Fibroblast of skin of left biceps (primary cell): ENCODE results near the gene MRPL21.
"Not testable (repeated sequence)": the region's sequence is repeated elsewhere in the genome, so short reads cannot be mapped to it uniquely, and the experiment has no call there.

Experiments used
- DNase-seq, 2 experiments: peaks; one replicate each; pipeline ENCODE4 v3.0.0-alpha.2; 2013; ENCODE audit warnings: low read depth in 2 of 2

Gene MRPL21

DNA sequence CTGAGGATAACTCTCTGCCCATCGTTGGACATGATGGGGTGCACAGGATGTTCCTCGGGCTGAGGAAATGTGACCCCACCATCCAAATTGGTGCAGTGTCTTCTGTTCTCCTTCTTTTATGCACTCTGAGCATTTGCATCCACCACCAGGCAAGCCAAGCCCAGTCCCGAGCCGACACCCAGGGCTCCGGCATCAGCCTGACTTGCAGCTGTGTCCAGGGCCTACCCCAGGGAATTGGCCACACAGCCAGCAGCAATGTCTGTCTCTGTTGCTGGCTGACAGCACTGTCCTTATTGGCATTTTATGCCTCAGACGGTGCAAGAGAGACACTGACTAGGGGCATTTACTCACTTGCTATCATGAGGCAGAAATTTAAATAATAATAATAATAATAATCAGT, 36.6 kb downstream of the MRPL21 start:
- no peak for DNase-seq

DNA sequence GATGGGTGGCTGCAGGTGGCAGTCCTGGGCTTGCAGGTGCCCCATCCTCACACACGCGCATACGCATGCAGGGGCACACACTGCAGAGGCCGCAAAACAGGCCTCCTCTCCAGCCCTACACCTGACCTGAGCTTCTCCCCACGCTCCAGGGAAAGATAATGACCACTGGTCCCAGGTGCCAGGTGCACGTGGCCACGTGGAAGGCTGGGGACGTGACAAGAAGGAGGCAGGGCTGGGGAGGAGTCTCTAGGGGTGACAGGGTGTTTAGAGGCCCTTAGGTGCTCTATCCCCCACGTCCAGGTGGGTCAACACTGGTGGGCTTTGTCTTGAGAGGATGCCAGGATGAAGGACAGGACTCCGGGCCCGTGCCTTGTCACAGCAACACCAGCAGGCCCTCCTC, 38.4 kb downstream of the MRPL21 start:
- no peak for DNase-seq

DNA sequence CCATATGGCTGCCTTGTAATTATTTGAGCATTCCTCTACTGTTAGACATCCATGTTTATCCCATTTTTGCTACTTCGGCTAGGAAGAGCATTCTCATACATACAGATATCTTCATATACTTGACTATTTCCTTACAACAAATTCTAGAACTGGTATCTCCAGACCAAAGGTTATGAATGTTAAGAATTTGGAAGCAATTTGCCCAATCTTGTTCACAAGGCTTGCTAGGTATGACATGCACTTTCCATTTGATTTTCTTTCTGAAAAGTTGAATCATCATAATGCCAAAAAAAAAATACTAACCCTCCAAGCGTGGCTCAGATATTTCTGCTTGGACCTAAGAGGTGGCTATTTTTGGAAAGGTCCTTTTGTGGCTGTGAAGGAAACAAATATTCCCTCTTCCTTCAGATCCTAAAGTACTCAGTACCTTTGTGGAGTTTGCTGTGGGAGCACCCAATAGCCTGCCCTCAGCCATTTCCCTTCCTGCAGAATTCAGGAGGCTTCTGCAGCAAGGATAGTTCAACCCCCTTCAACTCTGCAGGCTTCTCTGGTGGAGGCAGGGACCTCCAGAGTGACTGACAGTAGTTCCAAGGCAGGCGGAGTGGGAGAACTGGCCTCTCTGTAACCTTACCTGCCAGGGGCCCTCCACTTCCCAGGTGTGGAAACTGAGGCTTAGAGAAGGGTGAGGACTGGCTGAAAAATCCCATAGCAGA, 39.9 kb downstream of the MRPL21 start:
- DNase-seq, result no peak

GRCh38 chr11:68862421-68862820, 41.2 kb downstream of the MRPL21 start:
- no peak for DNase-seq

DNA sequence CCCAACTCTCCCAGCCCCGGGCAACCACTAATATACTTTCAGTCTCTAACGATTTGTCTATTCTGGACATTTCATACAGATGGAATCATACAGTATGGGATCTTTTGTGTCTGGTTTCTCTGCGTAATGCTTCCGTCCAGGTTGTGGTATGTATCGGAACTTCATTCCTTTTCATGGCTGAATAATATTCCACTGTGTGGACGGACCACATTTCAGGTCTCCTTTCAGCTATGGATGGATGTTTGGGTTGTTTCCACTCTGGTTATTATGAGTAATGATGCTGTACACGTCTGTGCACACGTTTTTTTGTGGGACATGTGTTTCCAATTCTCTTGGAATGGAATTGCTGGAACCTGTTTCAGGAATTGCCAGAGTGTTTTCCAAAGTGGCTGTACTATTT, 44.5 kb downstream of the MRPL21 start:
- DNase-seq, result no peak

DNA sequence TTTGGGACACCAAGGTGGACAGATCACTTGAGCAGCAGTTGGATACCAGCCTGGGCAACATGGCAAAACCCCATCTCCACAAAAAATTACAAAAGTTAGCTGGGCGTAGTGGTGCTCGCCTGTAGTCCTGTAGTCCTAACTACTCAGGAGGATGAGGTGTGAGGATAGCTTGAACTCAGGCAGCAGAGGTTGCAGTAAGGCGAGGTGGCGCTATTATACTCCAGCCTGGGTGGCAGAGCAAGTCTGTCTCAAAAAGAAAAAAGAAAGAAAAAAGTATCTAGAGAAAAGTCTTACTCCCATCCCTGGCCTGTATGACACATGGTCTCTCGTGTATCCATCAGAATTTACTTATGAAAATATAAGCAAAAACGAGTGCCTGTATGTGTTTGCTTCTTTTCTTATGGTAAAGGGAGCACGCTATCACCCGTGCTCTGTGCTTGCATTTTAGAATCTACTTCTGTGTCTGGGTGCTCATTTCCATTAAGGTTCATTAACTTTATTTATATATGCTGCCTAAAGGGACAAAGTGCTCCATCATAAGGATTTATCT, 46.5 kb downstream of the MRPL21 start:
- no peak for DNase-seq

GRCh38 chr11:68856425-68857030, 47.1 kb downstream of the MRPL21 start:
- DNase-seq, result not testable (repeated sequence)

DNA sequence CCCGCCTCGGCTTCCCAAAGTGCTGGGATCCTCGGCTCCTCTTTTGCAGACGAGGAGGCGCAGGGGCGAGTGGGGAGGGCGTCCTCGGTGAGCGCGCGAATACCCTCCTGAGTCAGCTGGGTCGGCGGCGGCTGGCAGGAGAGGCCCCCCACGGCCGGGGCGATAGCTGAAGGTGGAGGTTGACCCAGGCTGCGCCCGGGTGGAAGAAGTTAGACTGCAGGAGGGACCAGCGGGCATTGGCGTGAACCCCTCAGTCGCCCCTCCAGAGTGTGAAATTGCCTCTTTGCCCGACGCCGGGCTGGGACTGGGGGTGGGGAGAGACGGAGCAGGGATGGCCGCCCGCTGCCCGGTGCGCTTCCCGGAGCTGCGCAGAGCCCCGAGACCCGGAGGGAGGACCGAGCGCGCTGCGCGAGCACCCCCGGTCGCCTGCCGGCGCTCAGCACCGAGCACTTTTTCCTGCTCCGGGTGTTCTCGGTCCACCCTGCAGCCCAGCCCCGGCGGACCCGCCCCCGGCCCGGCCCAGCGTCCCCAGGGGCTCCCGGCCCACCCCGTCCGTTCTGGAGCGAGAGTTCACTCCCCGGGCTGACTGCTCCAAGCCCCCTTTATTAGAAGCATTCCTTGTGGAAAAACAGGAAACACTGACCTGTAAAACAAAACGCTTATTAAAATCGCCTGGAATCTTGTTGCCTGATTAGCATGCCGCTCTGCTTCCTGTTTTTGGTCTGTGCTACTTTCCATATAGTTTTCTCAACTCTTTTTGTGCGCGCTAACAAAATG, 48.2 kb downstream of the MRPL21 start:
- no peak for DNase-seq

- no peak for DNase-seq
Measured at GRCh38 chr11:68854273-68854958, 49.2 kb downstream of the MRPL21 start.

DNA sequence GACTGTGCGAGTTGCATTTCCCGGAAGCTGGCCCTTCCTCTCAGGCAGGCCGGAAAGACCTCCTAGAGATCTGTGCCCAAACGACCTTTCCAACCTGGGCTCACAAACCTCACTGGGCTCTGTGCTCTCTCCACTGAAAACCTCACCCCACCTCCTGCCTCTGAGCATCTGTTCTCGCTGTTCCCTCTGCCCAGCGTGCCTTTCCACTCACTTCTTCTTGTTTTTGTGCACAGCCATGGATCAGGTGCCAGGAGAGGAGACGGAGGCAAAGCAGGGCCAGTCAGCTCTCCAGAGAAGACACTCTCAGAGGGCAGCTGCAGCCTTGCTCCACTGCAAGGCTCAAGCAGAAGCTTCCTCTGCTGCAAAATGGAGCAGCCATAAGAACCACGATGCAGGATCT, 51.0 kb downstream of the MRPL21 start:
- no peak for DNase-seq

DNA sequence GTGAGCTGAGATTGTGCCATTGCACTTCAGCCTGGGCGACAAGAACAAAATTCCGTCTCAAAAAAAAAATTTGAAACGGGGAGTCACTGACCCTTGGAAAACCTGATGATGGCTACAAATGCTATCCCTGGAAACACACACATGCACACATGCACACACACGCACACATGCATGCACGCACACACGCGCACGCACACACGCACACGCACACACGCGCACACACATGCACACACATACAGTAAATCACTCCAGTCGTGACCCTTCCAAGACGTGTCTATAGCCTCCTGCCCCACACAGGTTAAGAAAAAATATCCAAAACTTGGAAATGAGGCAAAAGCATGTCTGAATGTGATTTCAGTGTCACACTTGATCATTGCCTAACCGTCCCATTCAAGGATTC, 55.2 kb downstream of the MRPL21 start:
- no peak for DNase-seq

- DNase-seq, result no peak
Measured at GRCh38 chr11:68847395-68847794, 56.2 kb downstream of the MRPL21 start.

DNA sequence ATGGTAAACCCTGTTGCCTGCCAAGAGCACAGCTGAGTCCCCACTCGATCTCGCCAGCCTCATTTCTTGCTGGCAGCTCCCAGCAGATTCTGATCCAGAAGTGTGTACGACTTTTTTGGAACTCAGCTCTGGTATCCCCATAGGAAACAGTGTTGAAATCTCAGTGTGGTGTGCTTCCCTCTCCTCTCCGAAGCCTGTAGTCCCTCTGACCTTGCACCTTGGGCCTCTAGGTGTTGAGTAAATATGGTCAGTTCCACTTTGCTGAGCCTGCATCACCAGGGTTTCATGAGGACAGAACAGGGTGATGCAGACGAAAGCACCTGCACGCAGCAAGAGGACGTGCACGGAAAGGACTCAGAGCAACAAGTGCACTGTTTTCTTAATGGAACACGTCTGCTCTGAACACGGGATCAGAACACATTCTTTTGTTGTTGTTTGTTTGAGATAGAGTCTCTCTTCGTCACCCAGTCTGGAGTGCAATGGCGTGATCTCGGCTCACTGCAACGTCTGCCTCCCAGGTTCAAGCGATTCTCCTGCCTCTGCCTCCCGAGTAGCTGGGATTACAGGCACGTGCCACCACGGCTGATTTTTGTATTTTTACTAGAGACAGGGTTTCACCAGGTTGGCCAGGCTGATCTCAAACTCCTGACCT, 58.2 kb downstream of the MRPL21 start:
- DNase-seq, result no peak

GRCh38 chr11:68844801-68845200, 58.8 kb downstream of the MRPL21 start:
- no peak for DNase-seq

- DNase-seq, result no peak
Measured at GRCh38 chr11:68844376-68844775, 59.3 kb downstream of the MRPL21 start.

DNA sequence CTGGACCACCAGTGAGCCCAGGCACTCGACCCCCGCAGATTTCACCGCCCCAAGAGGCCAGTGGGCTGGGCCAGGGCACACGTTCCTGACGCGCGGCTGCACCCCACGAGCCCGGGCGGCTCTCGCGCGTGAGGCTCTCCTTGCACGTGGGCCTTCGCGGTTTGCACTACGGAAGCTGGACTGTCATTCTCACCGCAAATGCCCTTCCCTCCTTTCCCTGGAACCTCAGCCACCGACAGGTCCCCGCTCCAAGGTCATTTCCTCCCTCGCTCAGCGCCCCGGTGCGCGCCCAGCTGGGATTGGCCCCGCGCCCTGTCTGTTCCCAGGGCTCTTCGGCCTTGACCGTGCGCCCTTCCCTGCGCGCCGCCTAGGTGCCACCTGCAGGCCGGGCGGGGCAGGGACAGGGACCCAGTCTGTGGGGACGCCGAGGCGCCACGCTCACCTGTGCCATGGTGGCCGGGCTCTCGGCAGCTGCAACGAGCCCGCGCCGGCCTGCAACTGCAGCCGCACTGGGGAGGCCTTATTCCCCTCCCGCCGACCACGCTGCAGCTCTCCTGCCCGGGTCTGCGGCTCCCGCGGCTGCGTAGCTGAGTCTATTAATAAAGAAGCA, 59.8 kb downstream of the MRPL21 start:
- DNase-seq, result no peak

DNA sequence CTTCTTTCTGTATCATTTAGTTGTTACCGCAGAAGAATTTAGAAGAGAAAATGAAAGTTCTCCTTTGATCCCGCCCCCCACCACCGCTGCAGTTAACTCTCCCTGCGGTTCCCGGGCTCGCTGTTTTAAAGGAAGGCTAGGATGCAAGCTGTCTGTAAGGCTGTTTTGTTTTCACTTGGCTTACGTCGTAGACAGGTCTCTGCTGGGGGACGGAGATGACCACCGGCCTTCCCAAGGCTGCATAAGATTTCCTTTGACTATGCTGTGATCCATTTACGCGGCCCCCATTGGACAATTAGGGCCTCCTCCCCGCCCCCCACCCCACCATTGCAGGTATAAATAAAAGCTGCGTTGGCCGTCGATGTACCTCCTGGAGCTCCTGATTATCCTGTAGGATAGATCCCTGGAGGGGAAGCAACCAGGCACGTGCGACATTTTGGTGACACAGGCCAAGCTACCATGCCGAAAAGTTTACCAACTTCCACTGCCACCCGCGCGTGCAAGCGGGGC, 60.5 kb downstream of the MRPL21 start:
- DNase-seq, result no peak

DNA sequence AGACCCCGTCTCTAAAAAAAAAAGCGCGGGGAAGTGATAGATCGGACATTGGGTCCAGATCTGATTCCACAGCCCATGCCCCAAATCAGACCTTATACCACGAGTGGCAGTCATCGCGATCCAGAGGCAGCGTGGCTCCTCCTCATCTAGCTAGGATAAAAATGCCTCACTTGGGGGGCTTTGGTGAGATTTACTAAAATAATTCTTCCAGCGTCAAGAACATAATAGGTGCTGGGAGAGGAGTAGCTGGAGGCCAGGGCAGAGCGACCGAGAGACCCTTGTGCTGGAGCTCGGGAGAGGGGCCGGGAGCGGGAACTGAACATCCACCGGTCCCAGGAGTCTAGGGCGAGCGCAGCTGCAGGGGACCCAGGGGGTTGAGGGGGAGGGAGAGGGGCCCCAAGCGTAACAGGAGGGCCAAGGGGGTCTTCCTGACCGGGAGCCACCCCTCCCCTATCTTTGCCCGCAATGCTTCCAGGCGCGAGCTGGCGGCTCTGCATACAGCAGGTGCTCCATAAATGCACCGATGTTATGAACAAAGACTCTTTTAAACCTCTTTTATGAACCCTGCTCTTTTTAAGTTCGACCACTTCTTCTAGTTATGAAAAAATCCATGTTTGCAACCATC, 61.1 kb downstream of the MRPL21 start:
- DNase-seq, result no peak

DNA sequence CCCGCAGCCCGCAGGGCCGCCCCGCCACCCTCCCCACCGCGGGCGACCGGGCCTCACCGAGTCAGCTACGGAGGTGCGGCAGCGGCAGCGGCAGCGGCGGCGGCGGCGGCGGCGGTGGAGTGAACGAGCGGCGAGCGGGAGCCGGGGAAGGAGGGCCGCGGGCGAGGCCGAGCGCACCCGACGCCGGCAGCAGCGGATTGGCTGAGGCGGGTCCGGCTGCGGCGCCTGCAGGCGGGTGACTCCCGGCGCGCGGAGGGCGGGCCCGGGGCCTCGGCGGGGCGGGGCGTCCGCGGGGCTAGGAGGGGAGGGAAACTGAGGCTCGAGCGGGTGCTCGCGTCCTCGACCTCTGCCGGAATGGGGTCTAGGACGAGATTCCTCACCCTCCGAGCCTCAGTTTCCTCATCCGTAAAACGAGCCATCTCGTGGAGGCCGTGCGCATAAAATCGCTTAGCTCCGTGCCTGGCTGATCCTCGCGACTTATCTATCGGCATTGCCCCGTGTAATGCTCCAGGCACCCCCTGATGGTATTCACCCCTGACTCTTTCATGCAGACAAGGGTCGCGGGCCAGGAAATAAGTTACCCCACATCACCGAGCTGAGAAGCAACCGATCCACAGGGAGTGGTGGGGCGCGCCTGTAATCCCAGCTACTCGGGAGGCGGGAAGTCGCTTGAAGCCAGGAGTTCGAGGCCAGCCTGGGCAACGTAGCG, 61.8 kb downstream of the MRPL21 start, which contains the start of gene CPT1A:
Gene CPT1A, minus strand, starts transcription at position 199 of the 709 bp plus-strand sequence. CDS start 26,442 bp downstream, outside the sequence.
- DNase-seq, result no peak
